ENCODE data around the gene ESRRG.

GRCh38 chr1:216626394-216627067 lies 96.7 kb downstream of the ESRRG start:
- TF ChIP-seq ARNTL (CRISPR knock-in tag; IDR thresholded peaks at IDR 0.05; ENCODE audit: borderline replicate concordance, low read depth) (no peak), GLIS3 (CRISPR knock-in tag; IDR thresholded peaks at IDR 0.05) (no peak), TOX (CRISPR knock-in tag; IDR thresholded peaks at IDR 0.05; ENCODE audit: borderline replicate concordance) (no peak), CSDC2 (CRISPR knock-in tag; IDR thresholded peaks at IDR 0.05) (no peak), ZFP3 (CRISPR knock-in tag; IDR thresholded peaks at IDR 0.05) (no peak), ZFP30 (CRISPR knock-in tag; IDR thresholded peaks at IDR 0.05) (no peak), BACH2 (CRISPR knock-in tag; IDR thresholded peaks at IDR 0.05; ENCODE audit: borderline replicate concordance) (no peak), OSR1 (CRISPR knock-in tag; IDR thresholded peaks at IDR 0.05) (no peak)
- TF ChIP-seq, protein P1, sequence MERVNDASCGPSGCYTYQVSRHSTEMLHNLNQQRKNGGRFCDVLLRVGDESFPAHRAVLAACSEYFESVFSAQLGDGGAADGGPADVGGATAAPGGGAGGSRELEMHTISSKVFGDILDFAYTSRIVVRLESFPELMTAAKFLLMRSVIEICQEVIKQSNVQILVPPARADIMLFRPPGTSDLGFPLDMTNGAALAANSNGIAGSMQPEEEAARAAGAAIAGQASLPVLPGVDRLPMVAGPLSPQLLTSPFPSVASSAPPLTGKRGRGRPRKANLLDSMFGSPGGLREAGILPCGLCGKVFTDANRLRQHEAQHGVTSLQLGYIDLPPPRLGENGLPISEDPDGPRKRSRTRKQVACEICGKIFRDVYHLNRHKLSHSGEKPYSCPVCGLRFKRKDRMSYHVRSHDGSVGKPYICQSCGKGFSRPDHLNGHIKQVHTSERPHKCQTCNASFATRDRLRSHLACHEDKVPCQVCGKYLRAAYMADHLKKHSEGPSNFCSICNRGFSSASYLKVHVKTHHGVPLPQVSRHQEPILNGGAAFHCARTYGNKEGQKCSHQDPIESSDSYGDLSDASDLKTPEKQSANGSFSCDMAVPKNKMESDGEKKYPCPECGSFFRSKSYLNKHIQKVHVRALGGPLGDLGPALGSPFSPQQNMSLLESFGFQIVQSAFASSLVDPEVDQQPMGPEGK (CRISPR knock-in tag; IDR thresholded peaks at IDR 0.05; ENCODE audit: borderline replicate concordance) = no peak
- TF ChIP-seq, protein P2, sequence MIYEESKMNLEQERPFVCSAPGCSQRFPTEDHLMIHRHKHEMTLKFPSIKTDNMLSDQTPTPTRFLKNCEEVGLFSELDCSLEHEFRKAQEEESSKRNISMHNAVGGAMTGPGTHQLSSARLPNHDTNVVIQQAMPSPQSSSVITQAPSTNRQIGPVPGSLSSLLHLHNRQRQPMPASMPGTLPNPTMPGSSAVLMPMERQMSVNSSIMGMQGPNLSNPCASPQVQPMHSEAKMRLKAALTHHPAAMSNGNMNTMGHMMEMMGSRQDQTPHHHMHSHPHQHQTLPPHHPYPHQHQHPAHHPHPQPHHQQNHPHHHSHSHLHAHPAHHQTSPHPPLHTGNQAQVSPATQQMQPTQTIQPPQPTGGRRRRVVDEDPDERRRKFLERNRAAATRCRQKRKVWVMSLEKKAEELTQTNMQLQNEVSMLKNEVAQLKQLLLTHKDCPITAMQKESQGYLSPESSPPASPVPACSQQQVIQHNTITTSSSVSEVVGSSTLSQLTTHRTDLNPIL (CRISPR knock-in tag; IDR thresholded peaks at IDR 0.05; ENCODE audit: low read depth) = no peak

Measured in SK-N-SH treated with all-trans-retinoic acid at 6 μM for 48 hours (cell line).